ENCODE measurements around the gene SNX25.

DNA sequence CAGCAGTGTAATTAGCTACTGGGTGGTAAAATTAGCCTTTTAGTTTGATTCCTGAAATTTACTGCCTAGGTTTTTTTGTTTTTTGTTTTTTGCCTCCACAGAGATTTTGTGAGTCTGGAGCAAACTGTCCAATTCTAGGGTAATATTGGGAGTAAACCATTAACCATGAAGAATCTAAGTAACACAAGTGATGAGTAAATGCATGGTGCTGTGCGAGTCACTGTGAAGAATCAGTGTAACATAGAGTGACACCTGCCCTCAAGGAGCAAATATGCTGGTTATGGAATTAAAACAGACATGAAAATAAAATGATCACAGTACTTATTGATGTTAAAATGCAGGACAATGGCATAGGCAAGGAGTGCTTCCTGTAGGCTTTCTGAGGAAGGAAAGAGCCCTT, 126.2 kb downstream of the SNX25 start:
- TF ChIP-seq, protein P1, sequence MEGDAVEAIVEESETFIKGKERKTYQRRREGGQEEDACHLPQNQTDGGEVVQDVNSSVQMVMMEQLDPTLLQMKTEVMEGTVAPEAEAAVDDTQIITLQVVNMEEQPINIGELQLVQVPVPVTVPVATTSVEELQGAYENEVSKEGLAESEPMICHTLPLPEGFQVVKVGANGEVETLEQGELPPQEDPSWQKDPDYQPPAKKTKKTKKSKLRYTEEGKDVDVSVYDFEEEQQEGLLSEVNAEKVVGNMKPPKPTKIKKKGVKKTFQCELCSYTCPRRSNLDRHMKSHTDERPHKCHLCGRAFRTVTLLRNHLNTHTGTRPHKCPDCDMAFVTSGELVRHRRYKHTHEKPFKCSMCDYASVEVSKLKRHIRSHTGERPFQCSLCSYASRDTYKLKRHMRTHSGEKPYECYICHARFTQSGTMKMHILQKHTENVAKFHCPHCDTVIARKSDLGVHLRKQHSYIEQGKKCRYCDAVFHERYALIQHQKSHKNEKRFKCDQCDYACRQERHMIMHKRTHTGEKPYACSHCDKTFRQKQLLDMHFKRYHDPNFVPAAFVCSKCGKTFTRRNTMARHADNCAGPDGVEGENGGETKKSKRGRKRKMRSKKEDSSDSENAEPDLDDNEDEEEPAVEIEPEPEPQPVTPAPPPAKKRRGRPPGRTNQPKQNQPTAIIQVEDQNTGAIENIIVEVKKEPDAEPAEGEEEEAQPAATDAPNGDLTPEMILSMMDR (conservative IDR thresholded peaks at IDR 0.05; ENCODE audit: low read depth, low read length), result no peak
- TF ChIP-seq EZH2 (IDR thresholded peaks at IDR 0.05; ENCODE audit: low read length, unreplicated experiment), result no peak
- no peak for TF ChIP-seq EZH2phosphoT487 (IDR thresholded peaks at IDR 0.05; ENCODE audit: borderline replicate concordance, low read length)

Measured in PC-3 (cell line).